ENCODE data around the gene TXNRD2.

DNA sequence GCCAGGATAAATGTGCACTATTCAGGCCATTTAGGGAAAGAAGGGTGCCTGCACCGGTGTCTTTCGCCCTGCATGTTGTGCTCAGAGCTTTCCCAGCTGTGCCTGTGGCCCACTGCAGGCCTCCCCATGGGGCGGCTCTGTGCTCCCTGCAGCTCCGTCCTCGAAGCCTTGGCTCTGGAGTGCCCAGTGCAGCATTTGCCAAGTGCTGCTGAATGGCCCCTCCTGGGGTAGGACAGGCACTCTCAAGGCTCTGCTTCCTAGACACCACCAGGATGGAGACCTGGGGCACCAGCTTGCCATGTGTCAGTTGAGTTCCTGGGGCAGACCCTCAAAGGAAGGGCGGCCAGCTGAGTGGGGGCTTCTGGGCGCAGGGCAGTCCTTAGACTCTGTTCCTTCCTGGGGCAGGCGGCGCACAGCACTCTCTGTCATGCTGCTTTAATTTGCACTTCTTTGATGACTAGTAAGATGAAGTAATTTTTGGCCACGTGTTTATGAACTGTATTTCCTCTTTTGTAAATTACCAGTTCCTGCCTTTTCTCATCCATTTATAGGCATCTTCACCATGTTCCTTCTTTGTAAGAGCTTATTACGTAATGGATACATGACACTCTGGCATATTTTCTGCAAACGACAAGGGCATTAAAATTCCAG is 54.9 kb downstream of the TXNRD2 start:
- no peak for TF ChIP-seq EZH2 (IDR thresholded peaks at IDR 0.05; ENCODE audit: borderline replicate concordance, control insufficient read depth, low read depth, low read length)
- no peak for TF ChIP-seq POLR2A (IDR thresholded peaks at IDR 0.05; ENCODE audit: low read depth, low read length)
- no peak for TF ChIP-seq EP300 (IDR thresholded peaks at IDR 0.05; ENCODE audit: borderline replicate concordance in 1 of 2, control insufficient read depth in 1 of 2, low read depth in 2 of 2, low read length in 2 of 2)
- TF ChIP-seq CTCF (IDR thresholded peaks at IDR 0.05 in 2 of 3, conservative IDR thresholded peaks at IDR 0.05 in 1 of 3; ENCODE audit: control insufficient read depth in 2 of 3, extremely low read depth in 1 of 3, insufficient read depth in 1 of 3, low read depth in 3 of 3, low read length in 3 of 3): no peak
